Central memory CD8-positive, alpha-beta T cell (primary cell): ENCODE measurements around the gene MAGI1.

Source experiments
- ATAC-seq: fragments of 150-1000 bp; cut with Tn5 transposase; replicated peaks from 2 replicates; pipeline ENCODE4 v1.10.0; 2022; ENCODE audit warnings: mild to moderate bottlenecking, moderate FRiP score, moderate number of reproducible peaks; ENCODE audit not compliant: poor library complexity, severe bottlenecking; ENCODE audit errors: extremely low read depth
- DNase-seq, 2 donors: peaks; one replicate each; pipeline ENCODE4 v3.0.0; 2021; ENCODE audit warnings: low spot score in 2 of 2
- H3K27ac Mint-ChIP-seq: one replicate; pipeline ENCODE4 v1.8.0; 2022; ENCODE audit warnings: low read depth, mild to moderate bottlenecking, moderate library complexity, mixed read lengths
- H3K27me3 Mint-ChIP-seq: one replicate; pipeline ENCODE4 v1.8.0; 2022; ENCODE audit warnings: mixed read lengths
- H3K36me3 Mint-ChIP-seq: one replicate; pipeline ENCODE4 v1.8.0; 2022; ENCODE audit warnings: mild to moderate bottlenecking, moderate library complexity, mixed read lengths; ENCODE audit not compliant: insufficient read depth
- H3K4me1 Mint-ChIP-seq: one replicate; pipeline ENCODE4 v1.8.0; 2022; ENCODE audit warnings: mixed read lengths
- H3K4me3 Mint-ChIP-seq: one replicate; pipeline ENCODE4 v1.8.0; 2022; ENCODE audit warnings: mild to moderate bottlenecking, moderate library complexity, mixed read lengths
- H3K9me3 Mint-ChIP-seq: one replicate; pipeline ENCODE4 v1.8.0; 2022; ENCODE audit warnings: mixed read lengths

The MAGI1 gene

GRCh38 chr3:65351753-65352152, 687.0 kb downstream of the MAGI1 start:
- H3K4me1 Mint-ChIP-seq, result no peaks in the 10 kb centered on the region
- ATAC-seq (no peak), DNase-seq (no peak)
- H3K4me3 Mint-ChIP-seq, result no peak overlapping the region
- no peak overlapping the region for H3K27ac Mint-ChIP-seq
- H3K9me3 Mint-ChIP-seq, result peaks cover 12% of the 10 kb centered on the region
- H3K27me3 Mint-ChIP-seq, result peaks cover 4% of the 10 kb centered on the region
- no peaks in the 10 kb centered on the region for H3K36me3 Mint-ChIP-seq

DNA sequence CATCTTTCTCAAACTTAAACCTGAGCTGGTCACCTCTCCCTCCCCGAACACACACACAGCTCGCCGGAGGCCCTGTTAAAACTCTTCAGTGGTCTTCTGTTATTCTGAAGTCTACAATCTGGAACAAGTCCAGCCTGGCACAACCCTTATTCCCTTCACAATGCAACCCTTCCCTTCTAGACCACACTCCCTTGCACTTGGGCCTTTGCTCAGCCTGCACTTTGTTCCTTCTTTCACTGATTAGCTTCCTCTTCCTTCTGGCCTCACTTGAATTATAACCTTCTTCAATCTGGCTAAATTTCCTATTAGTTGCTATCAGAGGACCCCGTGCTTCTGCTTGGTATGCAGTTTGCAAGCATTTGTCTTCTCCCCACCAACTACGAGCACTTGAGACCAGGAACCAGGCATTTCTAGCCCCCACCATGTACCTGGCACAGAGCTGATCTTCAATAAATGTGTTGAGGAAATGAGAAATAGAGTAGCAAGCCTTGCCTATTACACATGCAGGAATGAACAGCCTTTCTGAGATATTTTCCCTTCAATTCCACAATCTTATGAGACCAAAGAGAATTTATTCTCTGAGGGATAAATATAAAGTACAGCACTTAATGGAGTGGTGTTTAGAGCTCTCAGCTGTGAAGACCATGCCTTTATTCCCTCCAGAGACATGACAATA, 687.8 kb downstream of the MAGI1 start:
- H3K4me1 Mint-ChIP-seq, result no peaks in the 10 kb centered on the region
- H3K27me3 Mint-ChIP-seq, result no peaks in the 10 kb centered on the region
- no peak overlapping the region for H3K27ac Mint-ChIP-seq
- no peak overlapping the region for H3K4me3 Mint-ChIP-seq
- H3K36me3 Mint-ChIP-seq, result no peaks in the 10 kb centered on the region
- peaks cover 12% of the 10 kb centered on the region for H3K9me3 Mint-ChIP-seq
- DNase-seq (no peak), ATAC-seq (no peak)

DNA sequence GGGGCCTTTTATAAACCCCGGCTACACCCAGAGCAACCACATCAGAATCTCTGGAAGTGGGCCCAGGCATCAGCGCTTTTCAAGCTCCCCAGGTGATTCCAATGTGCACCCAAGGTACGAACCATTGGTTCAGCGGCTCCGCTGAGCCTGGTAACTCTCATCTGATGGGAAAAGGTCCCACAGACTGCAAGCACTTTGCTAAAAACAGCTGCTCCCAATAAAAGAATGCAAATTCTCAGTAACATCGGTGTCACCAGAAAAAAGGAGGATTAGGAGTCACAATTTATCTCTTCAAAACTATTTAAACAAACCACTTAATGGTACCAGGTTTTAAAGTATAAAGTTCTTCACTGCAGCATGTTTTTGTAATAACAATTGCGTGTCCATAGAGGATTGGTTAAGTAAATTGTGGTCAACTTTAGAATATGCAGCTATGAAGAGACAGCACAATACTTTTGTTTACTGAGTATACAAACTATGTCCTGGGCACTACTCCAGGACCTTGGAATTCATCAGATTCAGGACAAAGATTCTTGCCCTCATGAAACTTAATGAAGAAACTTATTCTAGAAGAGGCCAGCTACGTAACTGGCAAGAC, 690.2 kb downstream of the MAGI1 start:
- ATAC-seq, result no peak
- Mint-ChIP-seq H3K27ac (no peak overlapping the region), H3K27me3 (no peaks in the 10 kb centered on the region), H3K36me3 (no peaks in the 10 kb centered on the region), H3K4me1 (no peaks in the 10 kb centered on the region), H3K4me3 (no peak overlapping the region), H3K9me3 (peaks cover 18% of the 10 kb centered on the region)
- no peak for DNase-seq

DNA sequence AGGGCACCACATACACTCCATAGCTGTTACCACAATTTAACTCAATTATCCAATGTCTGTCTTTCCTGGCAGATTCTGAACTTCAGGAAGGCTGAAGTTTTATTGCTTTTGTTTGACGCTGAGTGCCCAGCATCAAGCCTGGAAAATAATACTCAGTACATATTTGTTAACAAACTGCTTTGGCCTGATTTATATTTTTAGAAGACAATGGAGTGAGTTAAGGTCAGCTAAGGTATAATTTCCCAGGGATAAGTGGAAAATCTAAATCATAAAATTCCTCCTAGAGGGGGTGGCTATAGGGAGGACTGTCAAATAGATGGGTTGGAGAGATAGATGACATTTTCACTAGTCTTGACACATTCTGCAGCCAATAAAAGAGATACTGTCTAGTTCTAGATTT, 691.6 kb downstream of the MAGI1 start:
- no peaks in the 10 kb centered on the region for H3K36me3 Mint-ChIP-seq
- H3K27ac Mint-ChIP-seq, result no peak overlapping the region
- ATAC-seq, result no peak
- no peaks in the 10 kb centered on the region for H3K27me3 Mint-ChIP-seq
- no peak overlapping the region for H3K4me3 Mint-ChIP-seq
- DNase-seq, result no peak
- H3K4me1 Mint-ChIP-seq, result no peaks in the 10 kb centered on the region
- peaks cover 18% of the 10 kb centered on the region for H3K9me3 Mint-ChIP-seq

GRCh38 chr3:65344846-65345245, 693.9 kb downstream of the MAGI1 start:
- Mint-ChIP-seq H3K4me1 (no peaks in the 10 kb centered on the region), H3K36me3 (no peaks in the 10 kb centered on the region), H3K4me3 (no peak overlapping the region), H3K27me3 (no peaks in the 10 kb centered on the region), H3K9me3 (peaks cover 29% of the 10 kb centered on the region), H3K27ac (no peak overlapping the region)
- ATAC-seq (no peak), DNase-seq (no peak)

GRCh38 chr3:65344444-65344843, 694.3 kb downstream of the MAGI1 start:
- Mint-ChIP-seq H3K4me3 (no peak overlapping the region), H3K36me3 (no peaks in the 10 kb centered on the region), H3K4me1 (no peaks in the 10 kb centered on the region), H3K27ac (no peak overlapping the region), H3K27me3 (no peaks in the 10 kb centered on the region), H3K9me3 (peaks cover 27% of the 10 kb centered on the region)
- no peak for DNase-seq
- ATAC-seq, result no peak

- no peak overlapping the region for H3K27ac Mint-ChIP-seq
- H3K4me3 Mint-ChIP-seq, result no peak overlapping the region
- no peaks in the 10 kb centered on the region for H3K36me3 Mint-ChIP-seq
- H3K9me3 Mint-ChIP-seq, result peaks cover 23% of the 10 kb centered on the region
- DNase-seq, result no peak
- H3K27me3 Mint-ChIP-seq, result no peaks in the 10 kb centered on the region
- no peaks in the 10 kb centered on the region for H3K4me1 Mint-ChIP-seq
- no peak for ATAC-seq
These were observed 695.0 kb downstream of the MAGI1 start for GRCh38 chr3:65343736-65344135.

DNA sequence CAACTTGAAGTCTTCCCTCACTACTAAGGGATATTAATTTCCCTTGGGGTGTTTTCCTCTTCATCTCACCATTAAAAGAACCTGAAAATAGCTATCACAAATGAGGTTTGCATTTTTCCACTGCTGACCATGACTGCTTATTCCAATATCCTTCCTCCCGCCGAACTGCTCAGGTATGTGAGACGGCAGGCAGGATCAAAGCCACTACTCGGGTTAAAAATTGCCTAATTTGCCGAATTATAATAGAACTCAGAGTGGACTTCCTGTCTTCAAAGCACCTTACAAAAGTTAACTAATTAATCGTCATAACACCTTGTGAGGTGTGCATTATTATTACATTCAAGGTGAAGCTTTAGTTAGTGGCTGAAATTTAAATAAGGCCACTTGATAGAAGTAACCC, 695.7 kb downstream of the MAGI1 start:
- H3K9me3 Mint-ChIP-seq, result peaks cover 23% of the 10 kb centered on the region
- no peak for ATAC-seq
- H3K4me3 Mint-ChIP-seq, result no peak overlapping the region
- H3K4me1 Mint-ChIP-seq, result no peaks in the 10 kb centered on the region
- H3K36me3 Mint-ChIP-seq, result no peaks in the 10 kb centered on the region
- no peaks in the 10 kb centered on the region for H3K27me3 Mint-ChIP-seq
- no peak overlapping the region for H3K27ac Mint-ChIP-seq
- DNase-seq, result no peak

DNA sequence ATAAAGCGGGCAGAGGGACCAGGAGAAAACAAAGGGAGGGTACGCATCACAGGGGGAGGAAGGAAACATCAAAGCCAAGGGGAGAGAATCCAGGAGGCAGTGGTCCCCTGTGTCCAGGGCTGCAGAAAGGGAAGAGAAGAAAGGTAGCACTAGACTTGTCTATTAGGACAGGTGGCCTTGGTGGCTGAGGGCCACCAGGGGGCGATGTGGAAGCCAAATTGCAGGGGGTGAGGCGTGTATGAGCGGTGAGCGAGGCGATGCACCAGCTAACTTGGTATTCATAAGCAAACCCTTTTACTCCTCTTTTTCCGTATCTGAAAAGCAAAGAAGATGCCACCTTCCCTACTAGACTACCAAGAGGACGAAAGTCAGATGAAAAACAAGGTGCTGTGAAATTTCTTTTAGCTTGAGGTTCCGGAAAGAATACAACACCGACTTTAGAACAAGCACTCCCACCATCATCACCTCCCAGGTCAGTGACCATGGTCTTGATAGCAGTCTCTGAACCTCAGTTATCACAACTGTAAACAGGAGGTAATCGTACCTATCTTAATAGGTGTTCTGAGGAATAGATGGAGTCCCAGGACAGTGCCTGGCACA, 696.5 kb downstream of the MAGI1 start:
- no peak overlapping the region for H3K4me3 Mint-ChIP-seq
- H3K27me3 Mint-ChIP-seq, result no peaks in the 10 kb centered on the region
- peaks cover 23% of the 10 kb centered on the region for H3K9me3 Mint-ChIP-seq
- ATAC-seq (no peak), DNase-seq (no peak)
- H3K4me1 Mint-ChIP-seq, result no peaks in the 10 kb centered on the region
- H3K27ac Mint-ChIP-seq, result no peak overlapping the region
- H3K36me3 Mint-ChIP-seq, result no peaks in the 10 kb centered on the region

- ATAC-seq, result no peak
- no peaks in the 10 kb centered on the region for H3K27me3 Mint-ChIP-seq
- no peaks in the 10 kb centered on the region for H3K4me1 Mint-ChIP-seq
- DNase-seq, result no peak
- no peak overlapping the region for H3K27ac Mint-ChIP-seq
- no peak overlapping the region for H3K4me3 Mint-ChIP-seq
- H3K9me3 Mint-ChIP-seq, result peaks cover 41% of the 10 kb centered on the region
- H3K36me3 Mint-ChIP-seq, result no peaks in the 10 kb centered on the region
These were observed 699.5 kb downstream of the MAGI1 start for GRCh38 chr3:65339192-65339740.

- ATAC-seq, result no peak
- no peak for DNase-seq
- Mint-ChIP-seq H3K27ac (no peak overlapping the region), H3K27me3 (no peaks in the 10 kb centered on the region), H3K4me1 (no peaks in the 10 kb centered on the region), H3K4me3 (no peak overlapping the region), H3K36me3 (no peaks in the 10 kb centered on the region), H3K9me3 (peaks cover 35% of the 10 kb centered on the region)
These were observed 700.1 kb downstream of the MAGI1 start for GRCh38 chr3:65338571-65338970.

DNA sequence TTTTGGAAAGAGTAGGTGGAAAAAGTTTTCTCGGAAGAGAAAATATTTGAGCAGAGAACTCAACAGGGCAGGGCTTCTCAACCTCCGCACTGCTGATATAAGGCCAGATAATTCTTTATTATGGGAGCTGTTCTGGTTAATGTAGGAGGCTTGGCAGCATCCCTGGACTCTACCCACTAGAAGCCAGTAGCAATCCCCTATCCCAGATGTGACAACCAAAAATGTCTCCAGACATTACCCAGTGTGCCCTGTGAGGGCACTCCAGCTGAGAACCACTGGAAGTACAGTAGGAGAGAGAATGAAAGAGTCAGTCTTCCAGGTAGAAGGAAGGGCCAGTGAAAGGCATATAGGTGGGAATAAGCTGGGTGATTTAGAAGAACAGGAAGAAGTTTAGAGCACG, 703.1 kb downstream of the MAGI1 start:
- DNase-seq, result no peak
- Mint-ChIP-seq H3K4me3 (no peak overlapping the region), H3K27me3 (no peaks in the 10 kb centered on the region), H3K4me1 (no peaks in the 10 kb centered on the region), H3K36me3 (no peaks in the 10 kb centered on the region), H3K27ac (no peak overlapping the region), H3K9me3 (peaks cover 23% of the 10 kb centered on the region)
- ATAC-seq, result no peak

- no peak overlapping the region for H3K27ac Mint-ChIP-seq
- DNase-seq (no peak), ATAC-seq (no peak)
- no peaks in the 10 kb centered on the region for H3K4me1 Mint-ChIP-seq
- H3K4me3 Mint-ChIP-seq, result no peak overlapping the region
- no peaks in the 10 kb centered on the region for H3K27me3 Mint-ChIP-seq
- peaks cover 18% of the 10 kb centered on the region for H3K9me3 Mint-ChIP-seq
- no peaks in the 10 kb centered on the region for H3K36me3 Mint-ChIP-seq
These were observed 704.6 kb downstream of the MAGI1 start for GRCh38 chr3:65334045-65334665.
